MCF 10A (cell line): ENCODE measurements around the gene ZNF593. TPM values are rescaled to one million over a fixed set of nuclear protein-coding genes. Genes with fewer than 3 reads are reported as not detected.

Experiments used
- BruUV-seq: library from RNA; stranded (reverse); fragments of 400-500 nt; replicated peaks from 2 replicates; lab custom pipeline; 2021; lab: Mats Ljungman, UMichigan
- CTCF ChIA-PET: fragments of 300-600 bp; sonication (Branson Sonifier 250); formaldehyde crosslinking; extraction: SDS; loops from one replicate; lab custom pipeline; 2021; ENCODE audit warnings: antibody characterized with exemption, inconsistent platforms; lab: Yijun Ruan, JAX
- POLR2A ChIA-PET: fragments of 300-600, 350-650 bp; sonication (Branson Sonifier 250); formaldehyde crosslinking; extraction: SDS; loops from one replicate; lab custom pipeline; 2020; ENCODE audit warnings: antibody characterized with exemption, inconsistent platforms; lab: Yijun Ruan, JAX
- DNase-seq: peaks from one replicate; pipeline ENCODE4 v3.0.0-alpha.2; 2018; ENCODE audit not compliant: unreplicated experiment
- H3K27ac Mint-ChIP-seq: one replicate; pipeline ENCODE4 v1.8.0; 2022; ENCODE audit warnings: mild to moderate bottlenecking, low read depth, mixed read lengths; ENCODE audit not compliant: unreplicated experiment
- H3K27me3 Mint-ChIP-seq: one replicate; pipeline ENCODE4 v1.8.0; 2022; ENCODE audit warnings: mixed read lengths; ENCODE audit not compliant: insufficient read depth, unreplicated experiment
- H3K36me3 Mint-ChIP-seq: one replicate; pipeline ENCODE4 v1.8.0; 2022; ENCODE audit warnings: mild to moderate bottlenecking, moderate library complexity, mixed read lengths; ENCODE audit not compliant: insufficient read depth, unreplicated experiment
- H3K4me1 Mint-ChIP-seq: one replicate; pipeline ENCODE4 v1.8.0; 2022; ENCODE audit warnings: mixed read lengths; ENCODE audit not compliant: insufficient read depth, unreplicated experiment
- H3K4me3 Mint-ChIP-seq: one replicate; pipeline ENCODE4 v1.8.0; 2022; ENCODE audit warnings: mild to moderate bottlenecking, moderate library complexity, mixed read lengths; ENCODE audit not compliant: unreplicated experiment
- H3K9me3 Mint-ChIP-seq: one replicate; pipeline ENCODE4 v1.8.0; 2022; ENCODE audit warnings: mixed read lengths; ENCODE audit not compliant: unreplicated experiment
- intact Hi-C: fragments of 100-400 bp; cut with micrococcal nuclease; formaldehyde crosslinking; loops from 2 replicates; pipeline ENCODE4 v1.14.1; 2022
- total RNA-seq: library from RNA; stranded (reverse); gene quantifications from 2 replicates; pipeline ENCODE4 v1.2.3, GENCODE V29; 2022
- TF ChIP-seq, protein P1 (sequence below): fragments of 200-600 bp; IDR thresholded peaks from one replicate; pipeline ENCODE4 v1.8.0; 2022; ENCODE audit warnings: antibody characterized with exemption, mild to moderate bottlenecking; ENCODE audit not compliant: unreplicated experiment

Gene ZNF593
- total RNA-seq, 1 experiment from 2014 or later: 82.6 TPM

DNA sequence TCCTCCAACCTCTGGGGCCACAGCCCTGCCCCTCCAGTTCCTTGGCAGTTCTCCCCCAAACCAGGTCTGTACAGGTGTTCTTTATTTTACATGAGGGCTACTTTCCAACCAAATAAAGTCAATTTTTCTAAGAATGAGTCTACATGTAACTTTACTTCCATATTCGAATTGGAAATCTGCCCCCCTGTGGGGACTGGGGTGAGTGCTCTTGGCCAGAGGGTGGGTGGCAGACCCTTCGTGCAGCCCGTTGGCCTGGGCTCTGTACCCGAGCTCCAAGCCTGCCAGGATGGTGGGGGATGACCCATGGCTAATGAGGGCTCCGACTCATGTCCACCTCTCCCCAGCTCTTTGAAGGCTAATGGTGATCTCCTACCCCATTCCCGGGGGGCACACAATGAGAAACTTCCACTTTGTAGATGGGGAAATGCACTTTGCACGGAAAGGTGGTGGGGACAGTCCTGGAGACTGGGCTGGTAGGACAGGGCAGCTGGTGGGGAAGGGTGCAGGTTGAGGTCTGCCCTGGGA is 20.1 kb downstream of the ZNF593 start:
- H3K27me3 Mint-ChIP-seq: peaks cover 8% of the 10 kb centered on the region
- POLR2A ChIA-PET: no interaction called here
- H3K9me3 Mint-ChIP-seq: no peaks in the 10 kb centered on the region
- H3K27ac Mint-ChIP-seq: peak overlapping the region; percentile 63
- CTCF ChIA-PET: interaction anchor here (0.9 kb wide), 1 partner anchor 201 kb away, joined by 3 read pairs; no protein-coding TSS in a partner anchor
- intact Hi-C loops: no loop called here
- DNase-seq: no peak
- no TSS peak for BruUV-seq
- TF ChIP-seq, protein P1, sequence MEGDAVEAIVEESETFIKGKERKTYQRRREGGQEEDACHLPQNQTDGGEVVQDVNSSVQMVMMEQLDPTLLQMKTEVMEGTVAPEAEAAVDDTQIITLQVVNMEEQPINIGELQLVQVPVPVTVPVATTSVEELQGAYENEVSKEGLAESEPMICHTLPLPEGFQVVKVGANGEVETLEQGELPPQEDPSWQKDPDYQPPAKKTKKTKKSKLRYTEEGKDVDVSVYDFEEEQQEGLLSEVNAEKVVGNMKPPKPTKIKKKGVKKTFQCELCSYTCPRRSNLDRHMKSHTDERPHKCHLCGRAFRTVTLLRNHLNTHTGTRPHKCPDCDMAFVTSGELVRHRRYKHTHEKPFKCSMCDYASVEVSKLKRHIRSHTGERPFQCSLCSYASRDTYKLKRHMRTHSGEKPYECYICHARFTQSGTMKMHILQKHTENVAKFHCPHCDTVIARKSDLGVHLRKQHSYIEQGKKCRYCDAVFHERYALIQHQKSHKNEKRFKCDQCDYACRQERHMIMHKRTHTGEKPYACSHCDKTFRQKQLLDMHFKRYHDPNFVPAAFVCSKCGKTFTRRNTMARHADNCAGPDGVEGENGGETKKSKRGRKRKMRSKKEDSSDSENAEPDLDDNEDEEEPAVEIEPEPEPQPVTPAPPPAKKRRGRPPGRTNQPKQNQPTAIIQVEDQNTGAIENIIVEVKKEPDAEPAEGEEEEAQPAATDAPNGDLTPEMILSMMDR: no peak
- H3K36me3 Mint-ChIP-seq: peaks cover 50% of the 10 kb centered on the region
- no peak overlapping the region for H3K4me3 Mint-ChIP-seq
- no peaks in the 10 kb centered on the region for H3K4me1 Mint-ChIP-seq

DNA sequence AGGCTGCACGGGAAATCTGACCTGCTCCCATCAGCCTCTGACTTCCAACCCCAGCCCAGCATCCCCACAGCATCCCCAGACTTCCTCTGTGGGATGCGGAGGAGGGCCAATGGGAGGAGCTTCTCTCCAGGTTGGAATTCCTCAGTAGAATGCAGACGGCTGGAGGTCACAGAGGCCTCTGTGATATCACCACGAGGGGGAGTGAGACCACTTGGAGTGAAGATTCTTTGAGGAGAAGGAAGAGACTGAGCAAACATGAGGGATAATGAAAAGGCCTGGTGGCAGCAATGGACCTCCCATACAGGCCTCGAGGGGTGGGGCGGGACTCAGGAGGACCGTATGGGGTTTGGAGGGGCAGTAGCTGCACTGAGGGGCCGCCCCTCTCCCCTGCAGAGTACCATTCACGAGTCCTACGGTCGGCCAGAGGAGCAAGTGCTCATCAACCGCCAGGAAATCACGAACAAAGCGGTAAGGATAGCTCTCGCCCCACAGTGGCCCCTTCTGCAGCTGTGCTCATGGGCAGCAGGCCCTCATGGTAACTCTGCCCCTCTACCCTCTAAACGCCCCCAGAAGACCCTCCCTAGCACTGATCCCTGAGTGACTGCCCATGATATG is 20.8 kb downstream of the ZNF593 start, which contains the start of gene CATSPER4:
CATSPER4 (plus strand) TSS at position 230 of the 615 bp plus-strand sequence; CDS start at position 256, 26 bp downstream.
- peak; percentile 17 for DNase-seq
- Mint-ChIP-seq H3K4me3 (no peak within 1 kb of the TSS), H3K9me3 (no peaks in the 10 kb centered on the region), H3K27ac (peak within 1 kb of the TSS; percentile 63), H3K4me1 (no peaks in the 10 kb centered on the region), H3K36me3 (peaks cover 43% of the 10 kb centered on the region), H3K27me3 (peaks cover 8% of the 10 kb centered on the region)
- BruUV-seq: no TSS peak
- intact Hi-C loops: no loop called here
- TF ChIP-seq, protein P1: no peak
- ChIA-PET POLR2A (no interaction called here), CTCF (interaction anchor here (0.9 kb wide), 1 partner anchor 201 kb away, joined by 3 read pairs; no protein-coding TSS in a partner anchor)

DNA sequence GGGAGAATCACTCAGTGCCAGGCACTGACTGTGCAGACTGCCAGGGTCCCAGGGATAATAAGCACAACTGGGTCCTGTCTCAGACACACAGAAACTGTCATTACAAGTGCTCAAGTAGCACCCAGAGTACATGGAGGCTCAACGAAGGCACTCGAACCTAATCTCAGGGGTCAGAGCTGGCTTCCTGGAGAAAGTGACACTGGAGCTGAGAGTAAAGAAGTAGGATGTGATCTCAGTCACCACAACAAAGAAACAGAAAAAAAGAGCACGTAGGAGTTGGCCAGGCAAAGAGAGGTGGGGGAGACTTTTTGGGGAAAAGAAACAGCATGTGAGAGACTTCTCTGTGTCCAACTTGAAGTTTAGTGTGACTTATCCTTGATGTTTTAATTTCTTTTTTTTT is 22.0 kb downstream of the ZNF593 start:
- Mint-ChIP-seq H3K4me3 (no peak overlapping the region), H3K4me1 (no peaks in the 10 kb centered on the region), H3K27me3 (peaks cover 8% of the 10 kb centered on the region), H3K27ac (no peak overlapping the region), H3K36me3 (peaks cover 30% of the 10 kb centered on the region), H3K9me3 (no peaks in the 10 kb centered on the region)
- CTCF ChIA-PET: interaction anchor here (0.5 to 0.6 kb wide), 3 partner anchors 15 to 742 kb away, joined by 3 read pairs; partner anchors contain the start of gene CNKSR1
- DNase-seq: no peak
- no TSS peak for BruUV-seq
- POLR2A ChIA-PET: no interaction called here
- TF ChIP-seq, protein P1: no peak
- intact Hi-C loops: no loop called here

DNA sequence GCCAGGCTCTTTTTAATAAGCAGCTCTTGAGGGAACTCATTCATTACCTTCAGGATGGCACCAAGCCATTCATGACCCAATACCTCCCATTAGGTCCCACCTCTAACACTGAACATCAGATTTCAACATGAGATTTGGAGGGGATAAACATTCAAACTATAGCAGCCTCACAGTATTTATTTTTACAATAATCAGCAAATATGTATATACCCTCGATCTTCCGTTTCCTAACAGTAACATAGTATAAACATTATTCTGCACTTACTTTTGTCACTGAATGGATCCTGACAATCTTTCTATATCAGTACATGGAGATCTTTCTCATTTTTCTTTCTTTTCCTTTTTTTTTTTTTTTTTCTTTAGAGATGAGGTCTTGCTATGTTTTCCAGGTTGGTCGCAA is 26.1 kb downstream of the ZNF593 start:
- Mint-ChIP-seq H3K27ac (no peak overlapping the region), H3K4me1 (no peaks in the 10 kb centered on the region), H3K4me3 (no peak overlapping the region), H3K27me3 (peaks cover 8% of the 10 kb centered on the region), H3K36me3 (no peaks in the 10 kb centered on the region), H3K9me3 (no peaks in the 10 kb centered on the region)
- no TSS peak for BruUV-seq
- DNase-seq: no peak
- ChIA-PET POLR2A (interaction anchor here (0.6 kb wide), 1 partner anchor 24 kb away, joined by 3 read pairs; no protein-coding TSS in a partner anchor), CTCF (interaction anchor here (0.6 kb wide), 2 partner anchors 38 to 126 kb away, joined by 3 to 4 read pairs; partner anchors contain the start of gene CEP85)
- intact Hi-C loops: no loop called here
- TF ChIP-seq, protein P1: no peak
